ENCODE data around the gene TAX1BP3.

- no peak for TF ChIP-seq CTCF (IDR thresholded peaks at IDR 0.05)
- no peak for TF ChIP-seq HMGXB4 (CRISPR knock-in tag; IDR thresholded peaks at IDR 0.05; ENCODE audit: borderline replicate concordance)
- no peak for TF ChIP-seq CHD2 (IDR thresholded peaks at IDR 0.05; ENCODE audit: low read length, partially characterized antibody)
- TF ChIP-seq POLR2A (IDR thresholded peaks at IDR 0.05; ENCODE audit: low read length) = no peak
- no peak for TF ChIP-seq MAX (IDR thresholded peaks at IDR 0.05)
- no peak for TF ChIP-seq EP300 (IDR thresholded peaks at IDR 0.05)
- no peak for TF ChIP-seq MYC (IDR thresholded peaks at IDR 0.05; ENCODE audit: borderline replicate concordance, low read length)
Measured at GRCh38 chr17:3641014-3641413, 27.4 kb downstream of the TAX1BP3 start.

Measured in A549 (cell line).